ENCODE measurements around the gene P2RX1.

DNA sequence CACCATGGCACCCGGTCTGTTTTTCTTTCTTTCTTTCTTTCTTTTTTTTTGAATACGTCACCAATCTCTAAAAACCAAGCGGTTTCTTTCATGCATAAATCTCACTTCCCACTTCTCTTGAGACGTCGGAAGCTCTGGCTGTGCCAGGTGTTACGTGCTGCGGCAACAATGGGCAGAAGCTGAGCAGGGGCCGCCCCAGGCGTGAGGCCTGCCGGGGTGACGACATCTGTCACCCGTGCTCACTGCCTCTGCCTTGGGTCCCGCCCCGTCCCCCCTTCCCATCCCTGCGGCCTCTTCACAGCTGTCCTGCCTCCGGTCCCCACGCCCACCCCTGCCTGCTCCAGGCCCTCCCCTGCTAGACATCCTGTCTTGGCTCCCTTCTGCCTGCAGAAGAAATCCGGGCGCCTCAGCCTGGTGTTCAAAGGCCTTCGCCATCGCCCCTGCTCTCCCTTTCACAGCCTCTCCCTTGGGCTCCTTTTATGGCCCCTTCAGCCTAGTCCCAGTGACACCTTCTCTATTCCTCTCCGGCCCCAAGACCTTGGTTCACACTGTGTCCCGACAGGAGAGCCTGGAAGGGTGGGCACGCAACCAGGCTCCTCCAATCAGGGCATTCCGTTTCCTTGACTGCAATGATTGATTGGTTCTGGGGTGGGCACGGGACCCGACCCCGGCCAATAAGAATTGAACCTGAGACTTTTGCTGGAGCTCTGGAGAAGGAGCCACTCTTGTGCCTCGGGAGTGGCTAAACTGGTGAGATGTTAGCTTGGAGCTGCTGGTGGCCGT lies 4.8 kb downstream of the P2RX1 start:
- TF ChIP-seq ZNF8 (CRISPR knock-in tag; IDR thresholded peaks at IDR 0.05) (no peak), ZFP3 (CRISPR knock-in tag; IDR thresholded peaks at IDR 0.05) (no peak), ZNF565 (CRISPR knock-in tag; conservative IDR thresholded peaks at IDR 0.05; ENCODE audit: low read depth) (no peak), OSR1 (CRISPR knock-in tag; IDR thresholded peaks at IDR 0.05) (no peak), ZFP30 (CRISPR knock-in tag; IDR thresholded peaks at IDR 0.05) (no peak), GLIS3 (CRISPR knock-in tag; IDR thresholded peaks at IDR 0.05) (no peak), TCF4 (CRISPR knock-in tag; IDR thresholded peaks at IDR 0.05; ENCODE audit: borderline replicate concordance) (no peak)
- TF ChIP-seq, protein P1, sequence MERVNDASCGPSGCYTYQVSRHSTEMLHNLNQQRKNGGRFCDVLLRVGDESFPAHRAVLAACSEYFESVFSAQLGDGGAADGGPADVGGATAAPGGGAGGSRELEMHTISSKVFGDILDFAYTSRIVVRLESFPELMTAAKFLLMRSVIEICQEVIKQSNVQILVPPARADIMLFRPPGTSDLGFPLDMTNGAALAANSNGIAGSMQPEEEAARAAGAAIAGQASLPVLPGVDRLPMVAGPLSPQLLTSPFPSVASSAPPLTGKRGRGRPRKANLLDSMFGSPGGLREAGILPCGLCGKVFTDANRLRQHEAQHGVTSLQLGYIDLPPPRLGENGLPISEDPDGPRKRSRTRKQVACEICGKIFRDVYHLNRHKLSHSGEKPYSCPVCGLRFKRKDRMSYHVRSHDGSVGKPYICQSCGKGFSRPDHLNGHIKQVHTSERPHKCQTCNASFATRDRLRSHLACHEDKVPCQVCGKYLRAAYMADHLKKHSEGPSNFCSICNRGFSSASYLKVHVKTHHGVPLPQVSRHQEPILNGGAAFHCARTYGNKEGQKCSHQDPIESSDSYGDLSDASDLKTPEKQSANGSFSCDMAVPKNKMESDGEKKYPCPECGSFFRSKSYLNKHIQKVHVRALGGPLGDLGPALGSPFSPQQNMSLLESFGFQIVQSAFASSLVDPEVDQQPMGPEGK (CRISPR knock-in tag; IDR thresholded peaks at IDR 0.05; ENCODE audit: borderline replicate concordance), result no peak

All from SK-N-SH treated with all-trans-retinoic acid at 6 μM for 48 hours (cell line).